ENCODE measurements around the gene MYADML2. TPM values are rescaled to one million over a fixed set of nuclear protein-coding genes. Genes with fewer than 3 reads are reported as not detected.
A peak's percentile ranks its signal among the peaks of the same experiment; 100 is the strongest.

MYADML2 gene
- total RNA-seq, 1 experiment from 2014 or later = 0.22 TPM

DNA sequence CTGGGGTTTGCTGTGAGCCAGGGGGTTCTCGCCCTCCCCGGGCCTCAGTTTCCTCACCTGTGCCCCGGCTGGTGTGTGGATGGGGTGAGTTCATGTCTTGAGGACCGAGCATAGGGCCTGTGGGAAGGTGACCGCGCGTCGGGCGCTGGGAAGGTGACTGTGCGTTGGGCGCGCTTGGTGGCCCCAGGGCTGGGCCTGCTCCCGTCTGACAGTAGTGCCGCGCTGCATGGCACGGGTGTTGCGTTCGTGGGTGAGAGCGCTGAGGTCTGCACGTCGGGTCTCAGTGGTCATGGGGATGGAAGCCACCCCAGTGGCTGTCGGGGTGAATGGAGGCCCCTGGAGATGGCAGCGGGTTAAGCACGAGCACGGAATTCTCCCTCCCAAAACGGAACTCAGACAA is 39.6 kb upstream of the MYADML2 start:
- no peaks in the 10 kb centered on the region for H3K9me3 ChIP-seq (ENCODE audit: control insufficient read depth, low read depth, low read length)
- no peaks in the 10 kb centered on the region for H4K20me1 ChIP-seq (ENCODE audit: control insufficient read depth, insufficient read depth, insufficient read length)
- no peak overlapping the region for H2AK5ac ChIP-seq (ENCODE audit: insufficient read length, low read length)
- H3K23me2 ChIP-seq (ENCODE audit: insufficient read length, low read depth, low read length, poor library complexity, severe bottlenecking) = no peaks in the 10 kb centered on the region
- no peak overlapping the region for H3K9ac ChIP-seq (ENCODE audit: extremely low read depth, insufficient read length, low read length)
- no peak overlapping the region for H4K5ac ChIP-seq (ENCODE audit: insufficient read length, low read depth, low read length)
- TF ChIP-seq, protein P1, sequence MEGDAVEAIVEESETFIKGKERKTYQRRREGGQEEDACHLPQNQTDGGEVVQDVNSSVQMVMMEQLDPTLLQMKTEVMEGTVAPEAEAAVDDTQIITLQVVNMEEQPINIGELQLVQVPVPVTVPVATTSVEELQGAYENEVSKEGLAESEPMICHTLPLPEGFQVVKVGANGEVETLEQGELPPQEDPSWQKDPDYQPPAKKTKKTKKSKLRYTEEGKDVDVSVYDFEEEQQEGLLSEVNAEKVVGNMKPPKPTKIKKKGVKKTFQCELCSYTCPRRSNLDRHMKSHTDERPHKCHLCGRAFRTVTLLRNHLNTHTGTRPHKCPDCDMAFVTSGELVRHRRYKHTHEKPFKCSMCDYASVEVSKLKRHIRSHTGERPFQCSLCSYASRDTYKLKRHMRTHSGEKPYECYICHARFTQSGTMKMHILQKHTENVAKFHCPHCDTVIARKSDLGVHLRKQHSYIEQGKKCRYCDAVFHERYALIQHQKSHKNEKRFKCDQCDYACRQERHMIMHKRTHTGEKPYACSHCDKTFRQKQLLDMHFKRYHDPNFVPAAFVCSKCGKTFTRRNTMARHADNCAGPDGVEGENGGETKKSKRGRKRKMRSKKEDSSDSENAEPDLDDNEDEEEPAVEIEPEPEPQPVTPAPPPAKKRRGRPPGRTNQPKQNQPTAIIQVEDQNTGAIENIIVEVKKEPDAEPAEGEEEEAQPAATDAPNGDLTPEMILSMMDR (conservative IDR thresholded peaks at IDR 0.05) = no peak
- Mint-ChIP-seq H3K27ac (peak overlapping the region in 1 of 3 experiments; percentile 6; a peak in 1 of 7 replicates), H3K4me1 (peaks cover 11 to 14% of the 10 kb centered on the region in 2 experiments), H3K36me3 (ENCODE audit: insufficient read depth in 1 of 3, low read depth in 3 of 3) (peaks cover 6 to 58% (median 48%) of the 10 kb centered on the region in 3 experiments), H3K9me3 (no peaks in the 10 kb centered on the region; a peak in 1 of 5 replicates), H3K27me3 (ENCODE audit: low read depth) (no peaks in the 10 kb centered on the region), H3K4me3 (no peak overlapping the region)
- H2BK15ac ChIP-seq (ENCODE audit: low read depth, low read length) = no peak overlapping the region
- H2BK5ac ChIP-seq (ENCODE audit: insufficient read length, low read length) = no peak overlapping the region
- H2BK20ac ChIP-seq (ENCODE audit: low read depth, low read length, poor library complexity, severe bottlenecking) = no peak overlapping the region
- H3K4me1 ChIP-seq (ENCODE audit: insufficient read depth, low read length) = no peaks in the 10 kb centered on the region
- no peak overlapping the region for H4K91ac ChIP-seq (ENCODE audit: insufficient read length, low read depth, low read length)
- H3K27ac ChIP-seq (ENCODE audit: insufficient read length, low read depth, low read length) = no peak overlapping the region
- no peak overlapping the region for H3K4ac ChIP-seq (ENCODE audit: low read depth, low read length)
- no peak overlapping the region for H3K56ac ChIP-seq (ENCODE audit: insufficient read length, low read depth, low read length)
- H3T11ph ChIP-seq (ENCODE audit: low read length) = no peak overlapping the region
- WGBS (ENCODE audit: extremely low coverage, insufficient read length, low lambda C conversion rate) = no CpG with 5 or more reads among the region's 26 CpGs
- no peak overlapping the region for H3K4me2 ChIP-seq (ENCODE audit: insufficient read depth, insufficient read length, low read length)
- H3K23ac ChIP-seq (ENCODE audit: insufficient read length, low read depth, low read length) = no peak overlapping the region
- no peaks in the 10 kb centered on the region for H3K27me3 ChIP-seq (ENCODE audit: insufficient read depth, low read length)
- no peak overlapping the region; the same call in 1 of the 2 replicates for H3K14ac ChIP-seq (ENCODE audit: insufficient read depth, low read length)
- H3K18ac ChIP-seq (ENCODE audit: insufficient read length, low read depth, low read length) = no peak overlapping the region
- no peak overlapping the region for H2BK120ac ChIP-seq (ENCODE audit: low read depth, low read length, poor library complexity, severe bottlenecking)
- peak; percentile 32 for DNase-seq
- H2AFZ ChIP-seq (ENCODE audit: low read length) = no peak overlapping the region
- H3K79me1 ChIP-seq (ENCODE audit: insufficient read depth, low read depth, low read length, poor library complexity, severe bottlenecking) = no peaks in the 10 kb centered on the region
- no peak overlapping the region for H2BK12ac ChIP-seq (ENCODE audit: insufficient read length, low read depth, low read length)
- no peaks in the 10 kb centered on the region; the same call in 1 of the 2 replicates for H3K79me2 ChIP-seq (ENCODE audit: insufficient read depth, low read length)
- H4K8ac ChIP-seq (replicated peaks; ENCODE audit: insufficient read length, low read depth, low read length) = no peak overlapping the region

All from H9 (cell line).